H1 (cell line): ENCODE results near the gene GSC. TPM values are rescaled to one million over a fixed set of nuclear protein-coding genes. Genes with fewer than 3 reads are reported as not detected.

Experiments used
- BACH1 ChIP-seq: IDR thresholded peaks from 2 replicates; pipeline ENCODE4 v1.6.1; 2012; ENCODE audit warnings: low read length, improper control_type of control experiment
- BCL11A ChIP-seq, 2 experiments: IDR thresholded peaks; one replicate each; pipeline ENCODE4 v1.6.1; 2011; ENCODE audit warnings: low read depth in 2 of 2, low read length in 2 of 2, mild to moderate bottlenecking in 2 of 2
- CREB1 ChIP-seq: IDR thresholded peaks from 2 replicates; pipeline ENCODE4 v1.6.1; 2012; ENCODE audit warnings: inconsistent platforms
- PHF8 ChIP-seq: fragments of 200-600 bp; sonication (generic); conservative IDR thresholded peaks from 2 replicates; pipeline ENCODE4 v1.7.1; 2012; ENCODE audit warnings: low read depth, mild to moderate bottlenecking, inconsistent platforms, low read length, moderate library complexity
- SIN3A ChIP-seq, 2 experiments: IDR thresholded peaks in 1 of 2; conservative IDR thresholded peaks in 1 of 2; 2 replicates each; pipeline ENCODE4 v1.6.1; 2011 to 2012; ENCODE audit warnings: low read length in 2 of 2, improper control_type of control experiment in 1 of 2, low read depth in 1 of 2, mild to moderate bottlenecking in 1 of 2
- polyA plus RNA-seq, 7 experiments: library from polyadenylated mRNA; depleted of rRNA in 3 of 7; stranded (reverse) in 5 of 7; unstranded in 2 of 7; fragments of >200 nt in 5 of 7; fragments of 200-250 nt in 2 of 7; gene quantifications; 1 replicate in 5 of 7; 2 replicates in 1 of 7; 4 replicates in 1 of 7; pipeline versions ENCODE4 v1.2.1 to v1.2.3, GENCODE V29; 2011 to 2013; ENCODE audit warnings: missing spikeins in 2 of 7, mixed read lengths in 2 of 7
- total RNA-seq: library from RNA; stranded (reverse); fragmentation: NEBNext Ultra II Directional; extraction: Animal tissue kit (Norgen Biotek cat#: 25700); gene quantifications from 2 replicates; pipeline ENCODE4 v1.2.1, GENCODE V29; 2021
- TF ChIP-seq, protein P1 (sequence below): IDR thresholded peaks from 2 replicates; pipeline ENCODE4 v1.6.1; 2012; ENCODE audit warnings: inconsistent platforms
- TF ChIP-seq, protein P2 (sequence below): IDR thresholded peaks from 2 replicates; pipeline ENCODE4 v1.6.1; 2012; ENCODE audit warnings: inconsistent platforms

GSC gene
- total and polyA plus RNA-seq, 2 of the 8 experiments (the other 6 are each of a cell fraction or from before 2014, with no cell fraction given) = 0.17 to 0.54 TPM

DNA sequence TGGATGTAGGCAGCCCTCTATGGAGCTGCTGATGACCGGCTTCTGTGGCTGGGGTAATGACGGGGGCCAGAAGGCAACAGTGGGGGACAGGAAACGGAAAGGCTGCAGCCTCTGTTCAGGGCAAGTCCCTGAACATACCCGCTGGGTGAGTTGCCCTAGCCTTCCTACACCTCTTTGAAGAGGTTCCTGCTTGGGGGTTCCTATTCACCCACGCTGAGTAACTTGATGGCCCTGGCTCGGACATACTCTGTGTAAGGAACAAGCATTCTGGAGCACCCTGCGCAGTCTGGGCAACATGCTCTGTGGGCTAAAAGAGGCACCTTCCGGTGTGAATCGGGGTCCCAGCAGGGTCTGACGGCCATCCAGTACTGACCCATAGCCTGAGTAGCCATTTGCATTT is 17.7 kb upstream of the GSC start (continued):
- TF ChIP-seq, protein P1, sequence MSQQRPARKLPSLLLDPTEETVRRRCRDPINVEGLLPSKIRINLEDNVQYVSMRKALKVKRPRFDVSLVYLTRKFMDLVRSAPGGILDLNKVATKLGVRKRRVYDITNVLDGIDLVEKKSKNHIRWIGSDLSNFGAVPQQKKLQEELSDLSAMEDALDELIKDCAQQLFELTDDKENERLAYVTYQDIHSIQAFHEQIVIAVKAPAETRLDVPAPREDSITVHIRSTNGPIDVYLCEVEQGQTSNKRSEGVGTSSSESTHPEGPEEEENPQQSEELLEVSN = no peak
- TF ChIP-seq, protein P2, sequence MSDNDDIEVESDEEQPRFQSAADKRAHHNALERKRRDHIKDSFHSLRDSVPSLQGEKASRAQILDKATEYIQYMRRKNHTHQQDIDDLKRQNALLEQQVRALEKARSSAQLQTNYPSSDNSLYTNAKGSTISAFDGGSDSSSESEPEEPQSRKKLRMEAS = no peak
- no peak for TF ChIP-seq CREB1
- TF ChIP-seq BCL11A (IDR thresholded peaks at IDR 0.05; ENCODE audit: low read depth in 2 of 2, low read length in 2 of 2) = no peak
- TF ChIP-seq PHF8 = no peak
- no peak for TF ChIP-seq SIN3A (conservative IDR thresholded peaks at IDR 0.05 in 1 of 2, IDR thresholded peaks at IDR 0.05 in 1 of 2; ENCODE audit: low read depth in 1 of 2, low read length in 2 of 2)
- TF ChIP-seq BACH1 = no peak
